ENCODE measurements around the gene PASK.
"Not testable (repeated sequence)": the region's sequence is repeated elsewhere in the genome, so short reads cannot be mapped to it uniquely, and the experiment has no call there.

PASK gene

DNA sequence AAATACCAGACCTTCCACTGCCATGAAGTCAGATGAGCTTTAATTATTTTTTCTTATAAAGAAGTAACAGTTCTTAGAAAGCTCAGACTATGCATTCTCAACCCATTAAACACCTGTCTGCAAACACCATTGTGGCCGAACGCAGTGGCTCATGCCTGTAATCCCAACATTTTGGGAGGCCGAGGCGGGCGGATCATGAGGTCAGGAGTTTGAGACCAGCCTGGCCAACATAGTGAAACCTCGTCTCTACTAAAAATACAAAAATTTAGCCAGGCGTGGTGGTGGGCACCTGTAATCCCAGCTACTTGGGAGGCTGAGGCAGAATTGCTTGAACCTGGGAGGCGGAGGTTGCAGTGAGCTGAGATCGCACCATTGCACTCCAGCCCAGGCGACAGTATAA, 44.7 kb downstream of the PASK start:
- not testable (repeated sequence) for DNase-seq (ENCODE audit: low spot score)

DNA sequence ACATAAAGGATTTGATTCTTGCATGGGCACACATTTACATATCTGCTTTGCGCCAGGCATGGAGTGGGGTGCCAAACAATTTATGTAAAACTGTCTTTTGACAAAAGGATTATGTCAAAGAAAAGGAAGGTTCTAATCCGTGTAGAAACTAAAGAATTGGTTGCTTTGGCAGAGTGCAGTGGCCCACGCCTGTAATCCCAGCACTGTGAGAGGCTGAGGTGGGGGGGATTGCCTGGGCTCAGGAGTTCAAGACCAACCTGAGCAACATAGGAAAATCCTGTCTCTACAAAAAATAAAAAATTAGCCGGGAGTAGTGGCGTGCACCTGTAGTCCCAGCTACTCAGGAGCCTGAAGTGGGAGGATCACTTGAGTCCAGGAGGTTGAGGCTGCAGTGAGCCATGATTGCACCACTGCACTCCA, 46.1 kb downstream of the PASK start:
- no peak for DNase-seq (ENCODE audit: low spot score)

DNA sequence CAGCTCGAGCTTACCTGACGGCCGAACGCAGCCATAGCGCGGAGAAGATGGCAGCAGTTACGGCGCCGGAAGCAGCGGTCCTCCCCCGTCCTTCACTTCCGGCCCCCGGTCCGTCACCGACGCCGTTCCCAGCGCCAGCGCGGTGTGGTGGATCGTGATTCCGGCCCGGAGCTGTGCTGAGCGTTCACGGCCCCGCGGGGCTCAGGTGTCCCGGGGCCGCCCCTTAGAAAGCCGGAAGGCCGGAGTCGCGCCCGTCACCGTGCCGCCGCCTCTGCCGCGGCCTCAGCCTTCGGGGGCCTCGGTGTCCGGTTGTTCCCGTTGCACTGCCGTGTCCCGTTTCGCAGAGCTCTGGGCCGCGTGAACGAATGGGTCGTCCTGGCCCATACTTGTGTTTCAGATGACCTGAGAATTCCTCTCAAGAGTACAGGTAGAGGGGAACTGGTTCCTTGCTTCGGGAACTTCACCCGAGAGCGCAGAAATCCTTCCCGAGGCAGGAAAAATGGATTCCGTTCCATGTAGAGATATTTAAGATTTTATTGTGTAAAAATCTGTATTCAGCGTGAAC, 47.0 kb downstream of the PASK start, which contains the start of gene MTERF4:
TSS of gene MTERF4 (minus strand) at position 49 of the 565 bp plus-strand sequence. CDS start at position 35, 14 bp downstream.
- peak; percentile 89 for DNase-seq (ENCODE audit: low spot score)

DNA sequence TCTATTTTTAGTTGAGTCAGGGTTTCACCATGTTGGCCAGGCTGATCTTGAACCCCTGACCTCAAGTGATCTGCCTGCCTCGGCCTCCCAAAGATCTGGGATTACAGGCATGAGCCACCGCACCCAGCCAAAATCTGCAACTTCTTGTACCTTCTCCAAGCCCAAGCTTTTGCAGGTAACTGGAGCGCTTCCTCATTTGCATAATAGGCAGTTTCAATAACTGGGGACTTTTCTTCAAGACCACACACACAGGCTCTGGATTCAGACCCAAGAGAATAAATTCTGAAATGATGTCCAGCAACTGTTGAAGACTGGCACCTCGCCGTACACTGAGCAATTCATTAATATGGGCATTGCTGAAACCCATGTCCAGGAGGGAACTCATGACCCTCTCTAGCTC, 50.0 kb downstream of the PASK start:
- DNase-seq (ENCODE audit: low spot score) = no peak

- DNase-seq (ENCODE audit: low spot score) = no peak
Measured at GRCh38 chr2:241096979-241097378, 52.3 kb downstream of the PASK start.

GRCh38 chr2:241095594-241096290, 53.5 kb downstream of the PASK start:
- no peak for DNase-seq (ENCODE audit: low spot score)

- DNase-seq (ENCODE audit: low spot score) = no peak
Measured at GRCh38 chr2:241094924-241095420, 54.3 kb downstream of the PASK start.

DNA sequence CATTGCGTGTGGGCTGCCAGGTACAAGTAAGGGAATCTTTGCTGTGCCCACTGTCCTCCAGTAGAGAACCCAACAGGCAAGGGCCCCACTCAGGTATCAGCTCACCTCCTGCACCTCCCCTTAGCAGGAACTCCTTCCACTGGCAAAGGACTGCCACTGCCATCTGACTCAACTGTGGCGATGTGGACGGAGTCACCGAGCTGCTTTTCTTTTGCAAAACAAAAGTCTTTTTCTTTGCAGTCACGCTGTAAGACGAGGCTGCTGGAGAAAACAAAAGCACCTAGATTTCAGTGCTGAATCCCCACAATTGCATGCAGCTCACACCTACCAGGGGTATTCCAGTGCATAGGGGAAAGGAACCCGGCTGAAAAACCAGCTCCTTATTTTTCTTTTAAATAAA, 55.1 kb downstream of the PASK start:
- DNase-seq (ENCODE audit: low spot score) = no peak

GRCh38 chr2:241093133-241093781, 56.0 kb downstream of the PASK start:
- DNase-seq (ENCODE audit: low spot score) = not testable (repeated sequence)

DNA sequence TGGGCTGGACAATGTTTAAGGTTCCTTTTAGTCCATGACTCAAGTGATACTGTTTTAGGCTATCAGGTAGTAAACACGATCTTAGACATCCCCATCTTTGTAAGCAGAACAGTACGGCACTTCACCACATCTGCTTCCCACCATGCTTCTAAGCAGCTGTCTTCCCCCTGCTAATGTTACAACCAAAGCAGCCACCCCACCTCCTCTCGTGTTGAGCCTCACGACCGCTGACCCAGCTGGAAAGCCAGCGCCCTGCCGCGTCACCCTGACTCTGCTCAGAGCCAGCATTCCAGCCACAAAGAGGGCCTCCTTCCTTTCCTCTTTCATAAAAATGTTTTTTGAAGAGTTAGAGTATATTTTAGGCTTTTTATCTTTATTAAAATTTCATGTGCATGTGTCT, 56.6 kb downstream of the PASK start:
- DNase-seq (ENCODE audit: low spot score) = no peak

GRCh38 chr2:241091734-241092445, 57.4 kb downstream of the PASK start:
- DNase-seq (ENCODE audit: low spot score) = no peak

- no peak for DNase-seq (ENCODE audit: low spot score)
Measured at GRCh38 chr2:241091201-241091600, 58.1 kb downstream of the PASK start.

DNA sequence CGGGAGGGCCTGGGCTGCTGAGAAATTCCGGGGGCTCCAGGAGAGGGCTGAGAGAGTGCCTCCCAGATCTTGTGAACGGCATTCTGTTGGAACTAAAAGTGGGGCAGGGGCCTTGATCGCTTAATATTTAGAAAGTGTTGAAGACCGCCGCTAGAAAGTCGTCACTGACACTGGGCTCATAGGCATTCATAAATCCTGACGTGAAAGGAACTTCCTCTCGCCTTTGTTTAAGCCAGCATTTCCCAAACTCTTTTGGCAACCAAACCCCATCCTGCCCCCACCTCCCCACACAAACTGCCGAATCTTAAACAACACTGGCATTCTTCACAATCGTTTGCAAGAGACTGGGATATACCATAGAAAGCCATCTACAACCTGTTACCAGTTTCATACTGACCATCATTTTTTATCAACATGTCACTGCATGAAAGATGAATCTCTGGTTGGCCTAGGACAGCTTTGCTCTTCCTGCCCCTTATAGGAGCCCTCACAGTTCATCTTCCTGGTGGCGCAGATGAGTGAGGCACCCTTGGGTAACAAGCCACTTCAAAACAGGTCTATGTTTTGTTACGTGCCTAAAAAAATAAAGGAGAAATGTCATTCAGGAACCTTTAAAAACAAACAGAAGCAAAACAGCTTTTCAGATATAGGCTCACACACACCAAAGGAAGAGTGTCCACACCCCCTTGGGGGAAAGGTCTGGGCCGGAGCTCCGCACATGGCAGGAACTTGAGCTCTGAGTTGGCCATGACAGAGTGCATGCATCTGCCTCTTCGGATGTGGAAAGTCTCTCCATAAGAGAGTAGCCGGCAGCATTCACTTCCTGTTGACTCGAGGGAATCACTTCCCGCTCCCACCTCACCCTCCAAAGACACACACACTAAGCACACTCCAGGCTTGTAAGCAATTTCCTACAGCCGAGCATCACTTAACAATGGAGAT, 60.2 kb downstream of the PASK start:
- no peak for DNase-seq (ENCODE audit: low spot score)

DNA sequence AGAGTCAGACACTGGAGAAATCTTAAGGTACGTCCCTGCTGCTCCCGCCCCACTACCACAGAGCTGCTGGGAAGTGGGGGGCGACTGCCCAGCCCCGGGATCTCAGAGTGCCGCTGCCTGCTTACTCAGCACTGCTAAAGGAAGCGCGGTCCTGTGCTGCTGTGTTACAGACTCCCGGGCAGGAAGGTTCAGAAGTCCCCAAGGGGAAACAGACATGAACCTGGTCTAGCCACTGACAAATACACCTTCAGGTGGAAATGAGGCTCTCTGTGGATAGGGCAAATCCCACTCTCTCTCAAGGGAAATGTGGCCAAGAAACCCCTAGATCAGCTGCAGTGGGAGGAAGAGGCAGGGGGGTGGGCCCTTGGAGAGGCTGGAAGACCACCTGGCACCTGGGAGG, 60.9 kb downstream of the PASK start:
- no peak for DNase-seq (ENCODE audit: low spot score)

DNA sequence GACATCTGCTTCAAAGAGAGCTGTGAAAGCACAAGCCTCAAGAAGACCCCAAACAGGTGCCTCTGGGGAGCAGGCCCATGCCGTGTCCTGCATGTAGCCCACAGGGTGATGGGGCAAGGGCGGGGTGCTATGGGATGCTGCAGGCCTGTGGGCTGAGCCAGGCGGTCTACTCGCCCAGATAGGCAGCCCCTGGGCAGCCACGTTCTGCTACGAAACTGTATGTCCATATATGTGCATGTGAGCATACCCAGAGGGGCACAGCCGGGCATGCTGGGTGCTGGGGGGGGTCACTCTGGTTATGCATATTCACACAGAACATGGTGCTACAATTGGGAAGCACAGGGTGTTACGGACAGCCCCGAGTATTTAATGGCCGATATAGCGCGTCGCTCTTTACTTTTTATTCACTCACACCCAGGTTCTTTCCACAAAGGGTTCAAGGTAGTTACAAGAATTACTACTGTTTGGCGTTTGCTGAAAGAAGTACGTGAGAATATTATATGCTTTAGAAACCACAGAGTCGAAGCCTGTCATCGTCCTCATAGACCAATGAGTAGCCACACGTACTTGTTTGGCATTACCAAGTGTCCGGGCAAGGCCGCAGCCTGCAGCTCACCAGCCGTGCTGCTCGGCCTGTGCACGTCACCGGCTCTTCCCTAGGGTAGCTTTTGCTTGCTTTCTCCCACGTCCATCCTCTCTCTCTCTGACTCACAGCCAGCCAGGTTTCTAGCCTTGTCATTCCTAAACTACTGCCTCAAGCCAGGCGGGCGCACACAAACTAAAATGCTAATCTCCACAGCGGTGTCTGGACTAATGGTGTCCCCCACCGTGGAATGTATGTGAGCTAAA, 61.6 kb downstream of the PASK start:
- no peak for DNase-seq (ENCODE audit: low spot score)

- no peak for DNase-seq (ENCODE audit: low spot score)
Measured at GRCh38 chr2:241084856-241085444, 64.3 kb downstream of the PASK start.

DNA sequence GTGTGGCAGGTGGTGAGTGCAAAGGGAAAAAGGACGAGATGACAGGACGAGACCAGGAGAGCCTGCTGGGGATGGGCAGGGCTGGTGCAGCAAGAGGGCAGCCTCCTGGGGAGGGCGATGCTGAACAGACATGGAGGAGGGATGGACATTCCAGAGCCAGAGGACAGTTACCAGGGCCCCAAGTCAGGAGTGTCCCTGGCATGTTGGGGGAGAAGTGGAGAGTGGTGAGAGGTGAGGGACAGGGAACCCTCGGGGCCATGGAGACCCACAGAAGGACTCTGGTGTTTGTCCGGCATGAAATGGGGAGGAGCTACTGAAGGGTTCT, 66.2 kb downstream of the PASK start:
- DNase-seq (ENCODE audit: low spot score) = no peak

- no peak for DNase-seq (ENCODE audit: low spot score)
Measured at GRCh38 chr2:241082341-241083090, 66.8 kb downstream of the PASK start.

DNA sequence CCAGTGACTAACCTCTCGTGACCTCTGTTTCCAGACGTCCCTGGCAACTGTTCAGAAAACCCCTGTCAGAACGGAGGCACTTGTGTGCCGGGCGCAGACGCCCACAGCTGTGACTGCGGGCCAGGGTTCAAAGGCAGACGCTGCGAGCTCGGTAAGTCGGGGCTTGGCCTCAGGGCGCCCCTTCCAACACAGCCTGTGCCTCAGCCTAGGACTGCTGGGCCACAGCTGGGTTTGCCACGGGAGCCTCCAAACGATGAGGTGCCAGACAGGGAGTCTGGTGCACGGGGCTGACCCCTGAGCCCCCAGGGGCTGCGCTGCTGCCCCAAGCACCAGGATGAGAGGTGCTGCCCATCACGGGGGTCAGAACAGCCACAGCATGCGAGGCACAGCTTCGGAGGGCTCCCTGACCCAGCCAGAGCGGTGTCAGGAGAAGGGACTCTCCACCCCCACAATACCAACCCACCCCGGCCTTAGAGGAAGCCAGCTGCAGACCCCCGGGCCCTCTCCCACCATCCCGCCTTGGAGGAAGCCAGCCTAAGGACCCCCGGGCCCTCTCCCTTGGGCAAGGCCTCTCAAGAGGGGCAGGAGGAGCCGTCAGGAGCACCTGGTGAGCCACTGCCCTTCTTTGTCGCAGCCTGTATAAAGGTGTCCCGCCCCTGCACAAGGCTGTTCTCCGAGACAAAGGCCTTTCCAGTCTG, 67.5 kb downstream of the PASK start:
- no peak for DNase-seq (ENCODE audit: low spot score)

All from LoVo (cell line).